Coronary artery (tissue), 2 donors: ENCODE measurements around the gene PTCD1.

Experiments
- DNase-seq: peaks from one replicate; pipeline ENCODE4 v3.0.0-alpha.2; 2017; ENCODE audit warnings: low spot score
- H3K27ac ChIP-seq, 2 donors: fragments of 200-600 bp; sonication (generic); one replicate each; pipeline ENCODE4 v1.5.1; 2016 to 2019
- H3K4me3 ChIP-seq: fragments of 200-600 bp; sonication (generic); 2 replicates; pipeline ENCODE4 v1.5.1; 2016; ENCODE audit warnings: mild to moderate bottlenecking, moderate library complexity
- TF ChIP-seq, protein P1 (sequence below): fragments of 200-600 bp; sonication (generic); IDR thresholded peaks from one replicate; pipeline ENCODE4 v1.5.1; 2019; ENCODE audit warnings: antibody characterized with exemption

PTCD1 gene

DNA sequence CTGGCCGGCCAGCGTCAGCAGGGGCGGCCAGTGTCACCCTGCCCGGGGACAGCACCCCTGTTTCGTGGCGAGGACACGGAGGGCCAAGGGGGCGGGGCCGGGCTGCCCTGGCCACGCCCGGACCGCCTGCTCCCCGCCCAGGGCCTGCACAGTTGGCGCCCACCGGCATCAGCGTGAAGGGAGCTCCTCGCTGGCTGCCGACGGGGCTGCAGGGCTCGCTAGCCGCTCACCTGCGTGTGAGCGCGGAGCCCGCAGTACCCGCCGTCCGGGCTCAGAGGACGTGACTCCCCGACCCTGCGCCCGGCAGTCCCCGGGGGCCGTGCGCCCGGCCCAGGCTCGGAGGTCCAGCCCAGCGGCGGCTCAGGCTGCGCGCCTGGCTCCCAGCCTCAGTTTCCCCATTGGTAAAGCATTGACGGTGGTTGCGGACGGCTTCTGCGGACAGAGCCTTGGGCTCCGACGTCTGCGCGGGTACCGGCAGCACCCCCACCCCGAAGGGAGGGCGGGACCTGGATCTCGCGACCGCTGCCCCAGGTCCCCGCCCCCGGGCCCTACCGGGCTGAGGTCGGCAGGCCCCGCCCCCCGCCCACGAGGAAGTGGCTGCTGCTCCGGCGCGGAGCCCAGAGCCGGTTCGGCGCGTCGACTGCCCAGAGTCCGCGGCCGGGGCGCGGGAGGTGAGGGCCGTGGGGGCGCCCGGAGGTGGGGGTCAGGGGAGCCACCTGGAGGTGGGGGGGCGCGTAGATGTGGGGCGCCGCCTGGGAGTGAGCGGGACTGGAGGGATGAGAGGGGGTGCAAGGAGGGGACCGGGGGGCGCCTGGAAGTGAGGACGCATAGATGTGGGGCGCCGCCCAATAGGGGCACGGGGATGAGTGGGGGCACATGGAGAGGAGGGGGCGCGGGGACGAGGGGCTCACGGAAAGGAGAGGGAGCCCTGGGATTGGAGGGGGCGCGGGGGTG lies 64.2 kb downstream of the PTCD1 start, which contains the start of gene ARPC1B:
Gene ARPC1B (plus strand): TSS at position 620 of the 954 bp plus-strand sequence. CDS start 10,985 bp downstream, outside the sequence.
- H3K4me3 ChIP-seq = peak within 1 kb of the TSS; percentile 85
- H3K27ac ChIP-seq = peak within 1 kb of the TSS; percentile 64 to 94
- TF ChIP-seq, protein P1, sequence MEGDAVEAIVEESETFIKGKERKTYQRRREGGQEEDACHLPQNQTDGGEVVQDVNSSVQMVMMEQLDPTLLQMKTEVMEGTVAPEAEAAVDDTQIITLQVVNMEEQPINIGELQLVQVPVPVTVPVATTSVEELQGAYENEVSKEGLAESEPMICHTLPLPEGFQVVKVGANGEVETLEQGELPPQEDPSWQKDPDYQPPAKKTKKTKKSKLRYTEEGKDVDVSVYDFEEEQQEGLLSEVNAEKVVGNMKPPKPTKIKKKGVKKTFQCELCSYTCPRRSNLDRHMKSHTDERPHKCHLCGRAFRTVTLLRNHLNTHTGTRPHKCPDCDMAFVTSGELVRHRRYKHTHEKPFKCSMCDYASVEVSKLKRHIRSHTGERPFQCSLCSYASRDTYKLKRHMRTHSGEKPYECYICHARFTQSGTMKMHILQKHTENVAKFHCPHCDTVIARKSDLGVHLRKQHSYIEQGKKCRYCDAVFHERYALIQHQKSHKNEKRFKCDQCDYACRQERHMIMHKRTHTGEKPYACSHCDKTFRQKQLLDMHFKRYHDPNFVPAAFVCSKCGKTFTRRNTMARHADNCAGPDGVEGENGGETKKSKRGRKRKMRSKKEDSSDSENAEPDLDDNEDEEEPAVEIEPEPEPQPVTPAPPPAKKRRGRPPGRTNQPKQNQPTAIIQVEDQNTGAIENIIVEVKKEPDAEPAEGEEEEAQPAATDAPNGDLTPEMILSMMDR = no peak
- peak; percentile 87 for DNase-seq

GRCh38 chr7:99373091-99374066 lies 65.2 kb downstream of the PTCD1 start:
- DNase-seq = no peak
- Histone ChIP-seq H3K27ac (peak overlapping the region; percentile 64 to 94), H3K4me3 (peak overlapping the region; percentile 85)
- TF ChIP-seq, protein P1 = no peak

GRCh38 chr7:99372275-99373090 lies 66.1 kb downstream of the PTCD1 start:
- no peak overlapping the region for H3K4me3 ChIP-seq
- DNase-seq = no peak
- H3K27ac ChIP-seq = peak overlapping the region in 1 of 2 donors; percentile 67
- TF ChIP-seq, protein P1 = no peak

DNA sequence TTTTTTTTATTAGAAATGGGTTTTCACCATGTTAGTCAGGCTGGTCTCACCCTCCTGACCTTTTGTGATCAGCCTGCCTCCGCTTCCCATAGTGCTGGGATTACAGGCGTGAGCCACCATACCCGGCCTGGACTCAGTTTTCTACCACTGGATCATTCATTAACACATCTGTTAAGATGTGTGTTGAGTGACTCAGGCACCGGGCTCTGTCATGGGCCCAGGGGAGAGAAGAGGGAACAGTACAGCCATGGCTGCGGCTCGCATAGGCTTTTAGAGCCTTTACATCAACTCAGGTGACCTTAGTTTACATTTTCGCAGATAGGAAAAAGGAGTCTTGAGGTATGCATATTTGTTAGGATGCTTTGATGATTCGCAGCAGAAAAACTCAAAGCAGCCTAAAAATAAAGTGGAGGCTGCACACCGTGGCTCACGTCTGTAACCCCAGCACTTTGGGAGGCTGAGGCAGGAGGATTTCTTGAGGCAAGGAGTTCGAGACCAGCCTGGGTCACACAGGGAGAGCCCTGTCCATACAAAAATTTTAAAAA lies 67.2 kb downstream of the PTCD1 start:
- H3K4me3 ChIP-seq = no peak overlapping the region
- no peak for DNase-seq
- TF ChIP-seq, protein P1 = no peak
- H3K27ac ChIP-seq = no peak overlapping the region

DNA sequence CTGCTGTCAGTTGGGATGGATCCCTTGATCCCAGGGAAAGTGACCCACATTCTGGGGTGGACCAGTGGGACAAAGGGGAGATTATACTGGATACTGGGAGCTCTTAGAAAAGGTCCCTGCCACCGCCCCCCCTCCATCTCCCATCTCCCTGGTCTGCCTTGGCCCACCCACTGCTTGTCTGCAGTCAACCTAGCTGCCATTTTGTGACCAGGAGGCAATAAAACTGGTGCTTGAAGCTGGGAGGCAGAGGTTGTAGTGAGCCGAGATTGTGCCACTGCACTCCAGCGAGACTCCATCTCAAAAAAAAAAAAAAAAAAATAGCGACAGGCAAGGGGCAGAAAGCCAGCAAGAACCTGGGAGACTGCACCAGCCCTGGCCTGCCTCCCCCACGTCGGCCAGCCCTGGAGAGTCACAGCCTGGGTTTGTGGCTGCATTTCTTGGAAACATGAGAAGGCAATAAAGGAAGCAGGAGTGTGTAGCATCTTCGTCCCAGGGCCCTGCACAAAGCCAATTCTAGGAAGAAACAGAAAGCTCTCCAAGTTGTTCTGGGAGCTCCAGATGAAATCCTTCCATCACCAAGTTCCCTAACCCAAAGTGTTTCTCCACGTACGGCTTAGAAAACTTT lies 68.7 kb downstream of the PTCD1 start:
- TF ChIP-seq, protein P1 = no peak
- H3K4me3 ChIP-seq = no peak overlapping the region
- H3K27ac ChIP-seq = peak overlapping the region; percentile 10 to 32
- DNase-seq = no peak
